ENCODE data around the gene HSPBAP1.
"Not testable (repeated sequence)": the region's sequence is repeated elsewhere in the genome, so short reads cannot be mapped to it uniquely, and the experiment has no call there.

HSPBAP1 gene

DNA sequence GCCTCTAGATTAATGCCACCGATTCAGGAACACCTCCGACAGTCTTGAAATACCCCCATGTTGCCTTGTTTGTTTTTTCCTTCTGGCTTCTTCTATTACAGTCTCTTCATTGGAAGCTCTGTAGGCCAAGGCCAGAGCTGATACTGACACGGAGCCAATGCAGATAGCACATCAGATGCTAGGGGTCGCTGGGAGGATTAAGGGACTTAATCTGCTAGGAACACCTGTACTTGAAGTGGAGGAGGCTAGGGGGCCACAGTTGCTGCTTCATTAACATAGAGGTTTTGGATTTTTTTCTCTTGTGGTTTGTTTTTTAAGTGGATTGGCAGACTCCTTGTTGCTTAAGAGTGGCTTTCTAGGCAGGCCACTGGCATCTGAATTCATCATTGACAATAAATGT lies 63.4 kb downstream of the HSPBAP1 start:
- DNase-seq, result no peak

DNA sequence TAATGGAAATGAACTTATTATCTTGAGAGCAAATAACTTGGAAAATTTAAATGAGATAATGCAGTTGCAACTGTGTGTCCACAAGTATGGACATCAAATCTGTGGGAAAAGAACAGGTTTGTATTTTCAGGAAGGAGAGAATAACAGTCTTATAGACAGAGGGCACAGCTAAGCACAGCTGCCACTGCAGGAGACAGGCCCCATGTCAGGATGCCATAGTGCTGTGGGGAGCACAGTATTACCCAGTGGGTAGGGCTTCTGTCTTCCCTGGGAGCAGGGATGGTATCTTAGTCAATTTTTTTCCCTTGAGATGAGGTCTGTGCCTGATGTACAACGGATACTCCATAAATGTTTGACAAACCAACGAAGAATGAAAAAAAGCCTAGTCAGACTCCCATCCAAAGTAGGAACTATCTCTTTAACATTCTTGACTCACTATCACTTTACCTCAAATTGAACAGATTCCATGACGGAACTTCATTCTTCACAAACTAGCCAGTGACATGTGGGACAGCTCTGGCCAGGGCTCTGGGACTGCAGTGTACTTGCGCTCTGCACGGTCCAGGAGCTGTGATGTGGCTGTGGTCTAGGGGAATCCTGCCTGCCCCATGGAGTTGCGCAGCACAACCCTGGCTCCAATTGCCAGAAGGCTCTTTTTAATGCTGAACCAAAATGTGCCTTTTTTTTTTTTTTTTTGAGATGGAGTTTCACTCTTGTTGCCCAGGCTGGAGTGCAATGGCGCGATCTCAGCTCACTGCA lies 64.7 kb downstream of the HSPBAP1 start:
- no peak for DNase-seq

DNA sequence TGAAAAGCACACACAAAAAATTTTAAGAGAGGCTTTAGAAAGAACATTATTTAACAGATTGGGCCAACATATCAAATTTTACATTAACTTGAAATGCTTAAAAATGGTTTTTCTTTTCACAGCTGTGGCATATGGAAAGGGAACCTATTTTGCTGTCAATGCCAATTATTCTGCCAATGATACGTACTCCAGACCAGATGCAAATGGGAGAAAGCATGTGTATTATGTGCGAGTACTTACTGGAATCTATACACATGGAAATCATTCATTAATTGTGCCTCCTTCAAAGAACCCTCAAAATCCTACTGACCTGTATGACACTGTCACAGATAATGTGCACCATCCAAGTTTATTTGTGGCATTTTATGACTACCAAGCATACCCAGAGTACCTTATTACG lies 65.4 kb downstream of the HSPBAP1 start:
- no peak for DNase-seq

DNA sequence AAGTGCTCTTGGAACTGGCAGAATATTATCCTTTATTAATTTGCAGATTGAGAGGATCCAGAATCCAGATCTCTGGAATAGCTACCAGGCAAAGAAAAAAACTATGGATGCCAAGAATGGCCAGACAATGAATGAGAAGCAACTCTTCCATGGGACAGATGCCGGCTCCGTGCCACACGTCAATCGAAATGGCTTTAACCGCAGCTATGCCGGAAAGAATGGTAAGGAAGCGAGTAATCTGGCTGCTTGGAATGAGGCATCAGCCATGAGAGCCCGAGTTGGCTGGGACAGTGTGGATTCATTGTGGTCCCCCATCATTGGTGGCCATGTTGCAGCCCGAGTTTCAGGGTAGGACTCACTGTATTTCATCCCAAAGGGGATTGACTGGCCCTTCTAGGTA lies 65.9 kb downstream of the HSPBAP1 start:
- no peak for DNase-seq

DNA sequence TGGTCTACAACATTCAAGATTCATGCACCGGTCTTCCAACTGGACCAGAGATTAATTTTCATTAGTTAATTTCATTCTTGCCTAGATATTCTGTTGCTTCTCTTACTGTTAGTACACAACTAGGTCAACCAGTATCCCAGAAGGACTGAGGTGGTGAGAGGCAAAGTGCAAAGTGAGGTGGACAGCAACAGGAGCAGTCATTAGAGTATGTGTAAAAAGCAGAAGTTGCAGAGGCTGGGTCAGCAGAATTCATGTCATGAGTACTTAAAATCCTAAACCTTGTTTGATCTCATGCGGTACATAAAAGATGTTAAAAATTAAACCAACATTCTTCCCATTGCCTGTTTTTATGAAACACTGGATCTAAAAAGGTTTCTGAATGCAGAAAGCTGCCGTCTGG lies 66.3 kb downstream of the HSPBAP1 start:
- DNase-seq, result no peak

DNA sequence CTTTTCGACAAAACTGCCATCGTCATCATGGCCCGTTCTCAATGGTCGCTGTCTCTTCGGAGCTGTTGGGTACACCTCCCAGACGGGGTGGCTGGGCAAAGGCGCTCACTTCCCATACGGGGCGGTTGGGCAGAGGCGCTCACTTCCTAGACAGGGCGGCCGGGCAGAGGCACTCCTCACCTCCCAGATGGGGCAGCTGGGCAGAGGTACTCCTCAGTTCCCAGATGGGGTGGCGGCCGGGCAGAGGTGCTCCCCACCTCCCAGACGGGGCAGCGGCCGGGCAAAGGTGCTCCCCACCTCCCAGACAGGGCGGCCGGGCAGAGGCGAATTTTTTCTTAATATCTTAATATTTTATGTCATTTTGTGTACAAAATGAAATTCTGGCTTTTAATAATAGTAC lies 68.5 kb downstream of the HSPBAP1 start:
- DNase-seq, result no peak

DNA sequence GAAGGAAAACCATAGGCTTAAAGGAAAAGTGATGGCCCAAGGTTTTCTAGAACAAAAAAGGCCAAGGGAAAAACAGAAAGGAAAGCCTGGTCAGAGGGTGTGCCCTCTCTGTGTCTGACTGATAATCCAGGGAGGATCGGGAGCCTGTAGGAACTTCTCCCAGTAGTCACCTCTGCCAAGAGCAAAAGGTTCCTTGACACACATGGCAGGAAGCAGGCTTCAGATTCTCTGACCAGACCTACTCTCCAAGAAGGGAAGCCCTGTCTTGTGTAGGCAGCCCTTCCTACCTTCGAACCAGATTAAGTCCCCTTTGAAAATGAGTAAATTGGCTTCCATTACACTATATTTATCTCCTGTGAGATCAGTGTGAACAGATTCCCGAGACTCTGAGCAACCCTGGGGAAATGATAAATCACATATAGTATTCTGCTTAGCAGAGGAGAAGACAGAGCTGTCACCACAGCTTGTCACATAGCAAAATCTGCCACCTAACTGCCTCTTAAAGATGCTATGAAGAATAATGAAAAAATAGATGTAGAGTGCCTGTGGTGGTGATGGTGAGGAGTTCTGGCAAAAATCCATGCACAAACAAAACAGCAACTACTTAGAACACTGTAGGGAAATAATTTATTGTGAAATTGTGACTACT lies 74.2 kb downstream of the HSPBAP1 start:
- no peak for DNase-seq

DNA sequence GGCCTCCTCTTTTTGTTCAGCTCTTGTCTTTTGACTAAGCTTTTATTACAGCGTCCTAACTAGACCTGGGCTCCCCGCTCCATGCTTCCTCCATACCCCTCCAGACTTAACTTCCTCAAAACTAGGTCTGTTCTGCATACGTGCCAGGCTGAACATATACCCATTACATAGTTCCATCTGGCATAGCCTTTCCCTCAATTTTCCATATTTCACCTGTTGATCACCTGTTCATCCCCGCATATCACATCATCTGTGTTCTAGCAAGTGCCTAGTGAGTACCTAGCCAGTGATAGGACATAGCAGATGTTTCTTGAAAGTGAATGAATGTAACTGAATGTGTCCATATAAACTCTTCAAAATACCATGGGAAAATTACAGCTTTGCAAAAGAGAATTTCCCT lies 77.0 kb downstream of the HSPBAP1 start:
- DNase-seq, result no peak

DNA sequence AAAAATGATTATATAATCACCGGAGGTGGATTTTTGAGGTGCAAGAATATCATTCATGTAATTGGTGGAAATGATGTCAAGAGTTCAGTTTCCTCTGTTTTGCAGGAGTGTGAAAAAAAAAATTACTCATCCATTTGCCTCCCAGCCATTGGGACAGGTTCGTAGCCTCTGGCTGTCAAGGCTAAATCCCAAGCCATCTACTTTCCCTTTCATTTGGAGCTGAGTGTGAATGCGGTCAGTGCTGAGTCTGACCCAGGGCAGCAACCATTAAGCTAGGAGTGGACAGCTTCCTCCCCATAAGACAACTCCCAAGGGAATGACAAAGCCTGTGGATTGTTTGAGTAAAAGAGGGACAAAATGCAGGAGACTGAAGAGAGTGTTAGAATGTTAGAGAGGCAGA lies 79.4 kb downstream of the HSPBAP1 start:
- DNase-seq, result no peak

DNA sequence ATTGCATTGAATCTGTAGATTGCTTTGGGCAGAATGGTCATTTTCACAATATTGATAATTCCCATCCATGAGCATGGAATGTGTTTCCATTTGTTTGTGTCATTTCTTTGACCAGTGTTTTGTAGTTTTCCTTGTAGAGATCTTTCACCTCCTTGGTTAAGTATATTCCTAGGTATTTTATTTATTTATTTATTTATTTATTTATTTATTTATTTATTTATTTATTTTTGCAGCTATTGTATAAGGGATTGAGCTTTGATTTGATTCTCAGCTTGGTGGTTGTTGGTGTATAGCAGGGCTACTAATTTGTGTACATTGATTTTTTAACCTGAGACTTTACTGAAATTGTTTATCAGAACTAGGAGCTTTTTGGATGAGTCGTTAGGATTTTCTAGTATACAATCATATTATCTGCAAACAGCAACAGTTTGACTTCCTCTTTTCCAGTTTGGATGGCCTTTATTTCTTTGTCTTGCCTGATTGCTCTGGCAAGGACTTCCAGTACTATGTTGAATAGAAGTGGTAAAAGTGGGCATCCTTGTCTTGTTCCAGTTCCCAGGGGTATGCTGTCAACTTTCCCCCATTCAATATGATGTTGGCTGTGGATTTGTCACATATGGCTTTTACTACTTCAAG lies 82.9 kb downstream of the HSPBAP1 start:
- DNase-seq, result not testable (repeated sequence)

DNA sequence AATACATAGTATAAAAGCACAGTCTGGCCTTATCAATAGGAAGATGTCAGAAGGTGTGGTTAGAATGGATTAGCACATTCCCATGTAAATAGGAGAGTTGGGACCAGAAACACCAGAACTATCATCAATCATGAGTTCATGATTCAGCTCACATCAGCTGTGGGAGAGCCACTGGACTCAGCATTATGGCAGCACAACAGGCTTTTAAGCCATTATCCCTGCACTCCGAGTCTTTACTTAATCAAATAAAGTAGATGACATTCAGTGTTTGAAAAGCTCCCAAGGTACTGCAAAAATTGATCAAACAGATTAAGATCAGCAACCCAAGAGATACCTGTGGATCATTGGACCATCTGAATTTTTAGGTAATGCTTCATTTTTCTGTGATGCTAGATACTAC lies 88.3 kb downstream of the HSPBAP1 start:
- DNase-seq, result no peak

DNA sequence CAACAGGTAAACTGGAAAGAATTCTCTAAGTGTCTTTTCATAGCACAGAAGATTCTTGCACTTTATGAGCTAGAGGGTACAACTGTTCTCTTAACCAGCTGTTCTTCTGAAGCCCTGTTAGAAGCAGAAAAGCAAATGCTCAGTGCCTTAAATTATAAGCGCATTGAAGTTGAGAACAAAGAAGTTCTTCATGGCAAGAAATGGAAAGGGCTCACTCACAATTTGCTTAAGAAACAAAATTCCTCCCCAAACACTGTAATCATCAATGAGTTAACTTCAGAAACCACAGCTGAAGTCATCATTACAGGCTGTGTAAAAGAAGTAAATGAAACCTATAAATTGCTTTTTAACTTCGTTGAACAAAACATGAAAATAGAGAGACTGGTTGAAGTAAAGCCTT lies 93.4 kb downstream of the HSPBAP1 start:
- DNase-seq, result no peak

DNA sequence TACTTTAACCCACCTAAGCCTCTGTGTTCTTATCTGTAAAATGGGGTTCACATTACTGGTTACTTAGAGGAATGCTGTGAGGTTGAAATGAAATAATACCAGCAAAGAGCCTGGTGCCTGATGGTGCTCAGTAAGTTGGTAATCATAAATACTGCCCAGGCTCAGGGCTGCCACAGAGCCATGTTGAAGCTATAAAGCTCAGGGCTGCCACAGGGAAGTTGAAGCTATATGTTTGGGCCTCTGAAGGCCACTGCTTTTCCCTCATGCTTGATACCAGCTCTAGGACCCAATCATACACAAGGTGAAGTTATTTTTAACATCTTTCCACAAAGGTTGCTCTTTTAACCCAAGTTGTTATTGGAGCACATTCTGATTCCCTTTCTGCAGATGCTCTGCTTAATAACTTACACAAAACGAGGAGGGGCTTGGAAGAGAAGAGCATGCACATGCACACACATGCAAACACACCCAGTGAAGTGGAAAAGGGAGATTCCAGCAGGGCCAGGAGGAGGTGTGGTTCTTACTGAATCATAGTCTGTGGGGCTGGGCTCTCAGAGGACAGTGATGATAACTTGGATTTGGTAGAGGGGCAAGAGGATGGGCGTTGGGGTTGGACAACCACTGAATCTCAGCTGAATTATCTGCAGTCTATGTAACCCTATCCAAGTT lies 95.5 kb downstream of the HSPBAP1 start:
- DNase-seq, result no peak

DNA sequence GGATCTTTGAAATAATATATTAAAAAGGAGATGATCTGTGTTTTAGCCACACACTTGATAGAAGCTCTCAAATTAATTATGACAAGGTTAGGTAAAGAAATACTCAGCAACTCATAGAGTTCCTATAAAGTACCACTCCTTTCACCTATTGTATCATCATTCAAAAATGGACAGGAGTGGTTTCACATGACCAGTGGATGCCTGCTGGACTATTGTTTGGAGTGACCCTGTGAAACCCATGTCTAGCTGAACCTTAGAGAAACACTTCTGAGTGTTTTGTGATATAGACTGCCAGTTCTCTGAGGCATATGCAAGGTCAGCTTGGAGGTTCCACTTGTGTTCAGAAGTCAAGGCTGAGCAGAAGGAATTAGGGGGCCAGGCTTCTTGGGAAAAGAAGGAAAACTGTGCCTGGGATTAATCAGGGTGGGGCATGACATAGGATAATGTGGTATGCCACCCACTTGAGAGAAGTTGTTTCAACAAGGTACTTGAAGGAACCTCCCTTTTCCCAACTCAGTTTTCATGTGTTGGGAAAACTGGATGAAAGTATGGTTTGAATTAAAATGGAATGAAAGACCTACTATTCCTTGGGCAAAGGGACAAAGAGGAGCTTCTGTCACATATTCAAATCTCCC lies 97.6 kb downstream of the HSPBAP1 start:
- DNase-seq, result no peak

DNA sequence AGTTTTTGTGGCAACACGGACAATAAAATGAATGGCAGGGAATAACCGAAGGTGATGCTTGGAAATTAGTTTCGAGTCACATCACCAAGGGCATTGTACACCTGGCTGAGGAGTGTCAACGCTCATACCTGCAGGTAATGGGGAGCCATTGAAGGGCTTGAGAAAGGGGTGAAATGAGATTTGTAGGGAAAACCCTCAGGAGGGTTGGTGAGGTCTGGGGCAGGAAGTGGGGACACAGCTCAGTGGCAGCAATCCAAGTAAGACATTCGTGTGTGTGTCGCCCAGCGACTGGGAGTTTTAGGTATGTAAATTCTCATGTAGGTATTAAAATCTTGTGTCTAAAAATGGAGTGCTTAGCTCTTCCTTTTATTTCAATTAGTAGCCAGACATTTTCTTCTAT lies 98.7 kb downstream of the HSPBAP1 start:
- no peak for DNase-seq

DNA sequence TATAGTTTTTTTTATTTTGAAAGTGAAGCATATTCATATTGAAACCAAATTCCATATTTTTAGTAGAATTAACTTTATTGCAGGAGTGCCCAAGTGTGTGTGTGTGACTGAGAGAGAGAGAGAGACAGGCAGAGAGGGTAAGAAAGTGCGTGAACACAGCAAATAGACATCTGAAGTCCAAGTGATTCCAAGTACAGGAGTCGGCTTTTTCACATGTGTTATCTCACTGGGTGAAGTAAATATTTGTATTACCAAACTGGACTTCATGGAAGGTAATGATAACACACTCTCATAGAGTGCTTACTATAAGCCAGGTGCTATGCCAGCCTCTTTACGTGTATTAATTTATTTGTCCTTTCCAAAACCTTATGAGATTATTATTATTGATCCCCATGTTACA lies 101.0 kb downstream of the HSPBAP1 start:
- no peak for DNase-seq

DNA sequence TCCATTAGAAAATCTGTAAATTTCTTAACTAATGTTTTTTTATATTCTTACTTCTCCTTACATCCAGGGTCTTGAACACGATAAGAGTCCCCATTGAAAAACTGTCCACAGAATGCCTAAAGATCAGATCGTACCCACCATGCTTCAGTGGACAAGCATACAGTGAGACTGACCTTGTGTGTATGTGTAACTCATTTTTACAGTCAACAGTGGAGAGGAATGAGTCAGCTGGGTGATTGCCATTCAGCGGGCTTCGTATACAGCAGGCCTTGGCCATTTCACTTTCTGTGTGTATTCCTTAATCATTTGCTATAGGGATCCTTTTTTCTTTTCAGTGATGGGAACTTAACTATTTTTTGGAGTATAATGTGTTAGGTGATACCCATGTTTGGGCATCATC lies 102.4 kb downstream of the HSPBAP1 start:
- DNase-seq, result no peak

DNA sequence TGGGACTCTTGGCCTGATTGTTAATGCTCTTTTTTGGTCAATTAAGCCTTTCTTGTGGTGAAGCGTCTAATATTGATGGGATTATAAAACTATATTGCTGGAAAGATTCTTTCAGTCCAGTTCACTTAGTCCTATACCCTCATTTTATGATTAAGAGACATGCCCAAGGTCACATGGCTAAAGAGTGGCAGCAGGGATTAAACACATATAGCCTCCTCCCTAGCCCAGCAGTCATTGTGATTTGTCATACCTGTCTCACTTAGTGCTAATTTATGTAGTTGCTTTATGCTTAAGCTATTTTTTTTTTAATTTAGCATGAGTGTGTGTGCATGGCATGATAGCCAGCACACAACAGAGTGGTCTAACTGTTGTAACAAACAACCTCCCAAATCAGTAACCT lies 103.5 kb downstream of the HSPBAP1 start:
- no peak for DNase-seq

Data from MV-4-11 (cell line).